Cardiac fibroblast (primary cell): Measurements from ENCODE around the gene E2F7.
A peak's percentile ranks its signal among the peaks of the same experiment; 100 is the strongest.

Experiments
- DNase-seq, 2 donors: peaks; one replicate each; pipeline versions ENCODE4 v3.0.0 to v3.0.0-alpha.2; 2010; ENCODE audit warnings: low read depth in 2 of 2
- H3K4me3 ChIP-seq, 2 donors: replicated peaks in 1 of 2; 1 replicate in 1 of 2; 2 replicates in 1 of 2; pipeline ENCODE4 v1.5.1; 2011; ENCODE audit warnings: low read depth in 2 of 2, low read length in 2 of 2, mild to moderate bottlenecking in 2 of 2, moderate library complexity in 1 of 2
- CTCF ChIP-seq: IDR thresholded peaks from one replicate; pipeline ENCODE4 v1.5.1; 2011; ENCODE audit warnings: low read depth, mild to moderate bottlenecking, low read length, inconsistent platforms

Gene E2F7

GRCh38 chr12:77023501-77023900, 41.9 kb downstream of the E2F7 start:
- no peak for TF ChIP-seq CTCF
- H3K4me3 ChIP-seq: no peak overlapping the region
- no peak for DNase-seq

GRCh38 chr12:77019920-77020319, 45.4 kb downstream of the E2F7 start:
- no peak overlapping the region for H3K4me3 ChIP-seq
- no peak for TF ChIP-seq CTCF
- DNase-seq: no peak

DNA sequence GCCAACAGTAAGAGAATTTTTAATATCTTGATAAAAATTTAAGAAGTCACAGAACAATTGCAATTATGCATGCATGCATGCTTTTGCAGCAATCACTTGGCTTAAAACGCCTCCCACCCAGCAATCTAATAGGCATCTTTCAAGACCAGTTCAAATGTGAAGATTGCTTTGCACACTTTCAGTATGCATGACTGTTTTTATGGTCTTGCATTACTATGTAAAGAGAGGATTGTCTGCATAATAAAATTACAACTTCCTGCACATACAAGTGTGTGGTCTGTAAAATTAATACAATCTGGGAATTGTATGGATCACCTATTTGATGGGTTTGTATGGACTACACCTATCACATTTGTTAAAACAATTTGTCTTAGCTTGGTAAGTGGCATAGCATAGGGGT, 48.8 kb downstream of the E2F7 start:
- no peak for DNase-seq
- H3K4me3 ChIP-seq: no peak overlapping the region
- TF ChIP-seq CTCF: no peak

DNA sequence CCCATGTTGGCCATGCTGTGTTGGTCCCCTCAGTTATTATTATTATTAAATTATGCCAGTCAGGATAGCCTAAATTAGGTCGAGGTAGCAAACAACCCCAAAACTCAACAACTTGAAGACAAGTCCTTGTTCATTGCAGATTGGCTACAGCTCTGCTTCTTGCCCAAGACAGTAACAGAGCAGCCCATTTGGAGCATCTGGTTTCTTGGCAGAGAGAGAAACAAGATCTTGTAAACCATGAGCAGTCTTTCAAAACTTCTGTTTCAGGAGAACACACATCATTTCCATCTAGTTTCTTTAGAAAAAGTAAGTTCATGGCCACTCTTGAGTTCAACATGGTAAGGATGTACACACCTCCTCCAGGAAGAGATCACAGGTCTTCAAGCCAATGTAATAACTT, 52.3 kb downstream of the E2F7 start:
- no peak for TF ChIP-seq CTCF
- DNase-seq: peak in 1 of 2 donors; percentile 2
- no peak overlapping the region for H3K4me3 ChIP-seq

DNA sequence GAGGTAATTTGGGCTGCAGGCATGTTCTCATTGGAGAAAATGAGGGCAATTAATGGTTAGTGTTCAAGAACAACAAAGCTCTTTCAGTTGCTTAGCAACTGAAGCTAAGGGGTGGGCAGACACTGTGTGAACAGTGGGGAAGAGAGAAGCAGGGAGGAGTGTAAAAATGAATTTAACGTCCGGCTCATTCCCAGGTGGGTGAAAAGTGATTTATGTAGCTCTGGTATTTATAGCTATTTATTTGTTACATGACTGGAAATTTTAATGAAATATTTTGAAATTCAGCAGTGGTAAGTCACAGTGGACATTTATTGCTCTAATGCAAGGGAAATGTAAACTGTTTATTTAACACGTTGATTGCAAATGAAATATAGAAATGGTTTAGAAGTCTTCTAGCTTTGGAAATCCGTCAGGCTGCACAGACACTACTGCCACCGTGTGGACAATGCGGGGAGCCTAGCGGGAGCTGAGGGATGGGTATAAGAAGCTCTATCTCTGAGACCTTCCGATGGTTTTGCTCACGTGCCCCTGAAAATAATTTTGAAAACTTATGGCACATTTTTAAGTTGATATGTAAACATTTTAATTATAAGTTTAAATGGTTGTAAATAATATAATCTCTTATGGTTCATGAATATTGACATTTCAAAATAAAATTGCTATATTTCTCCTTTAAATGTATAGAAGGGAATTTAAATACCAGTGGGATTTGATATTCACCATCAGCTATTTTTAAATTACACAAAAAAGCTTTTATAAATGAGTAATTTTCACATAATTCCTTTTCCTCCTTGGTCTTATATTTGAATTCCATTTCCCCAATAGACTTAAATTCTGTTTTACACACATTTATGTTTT, 54.4 kb downstream of the E2F7 start:
- peak; percentile 99 for TF ChIP-seq CTCF
- peak; percentile 78 to 80 for DNase-seq
- no peak overlapping the region for H3K4me3 ChIP-seq

DNA sequence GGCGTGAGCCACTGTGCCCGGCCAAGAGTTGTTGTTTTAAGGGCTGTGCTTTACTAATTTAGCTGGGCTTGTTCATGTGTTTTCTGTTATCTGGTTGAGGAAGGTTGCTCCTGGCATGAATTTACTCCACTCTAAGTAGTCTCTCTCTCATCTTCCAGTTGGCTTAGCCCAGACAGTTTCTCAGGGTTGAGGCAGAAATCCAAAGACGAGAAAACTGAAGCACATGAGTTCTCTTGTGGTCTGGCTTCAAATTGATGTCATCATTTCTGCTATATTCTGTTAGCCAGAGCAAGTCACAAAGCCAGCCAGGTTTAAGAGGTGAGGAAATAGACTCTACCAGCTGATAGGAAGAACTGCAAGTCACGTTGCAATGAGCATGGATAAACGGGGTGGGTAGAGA, 57.9 kb downstream of the E2F7 start:
- peak in 1 of 2 donors; percentile 1 for DNase-seq
- no peak for TF ChIP-seq CTCF
- H3K4me3 ChIP-seq: no peak overlapping the region
